GM21381 (cell line): ENCODE measurements around the gene AAGAB.
A peak's percentile ranks its signal among the peaks of the same experiment; 100 is the strongest.
"Not testable (repeated sequence)": the region's sequence is repeated elsewhere in the genome, so short reads cannot be mapped to it uniquely, and the experiment has no call there.

Experiments
- ATAC-seq: cut with Tn5 transposase; IDR thresholded peaks from one replicate; pipeline ENCODE4 v1.9.1; 2021; ENCODE audit warnings: mild to moderate bottlenecking, moderate library complexity; ENCODE audit not compliant: unreplicated experiment

Gene AAGAB

GRCh38 chr15:67254238-67255175 is at the start of gene AAGAB, which contains the start of gene IQCH:
AAGAB (minus strand) TSS chr15:67254661; CDS start chr15:67254631, 30 bp downstream.
IQCH (plus strand) TSS chr15:67254786; CDS start chr15:67254897, 111 bp downstream.
- peak; percentile 92 for ATAC-seq

- ATAC-seq, result no peak
Measured at GRCh38 chr15:67303490-67304363, 49.3 kb upstream of the AAGAB start.

- ATAC-seq, result no peak
Measured at GRCh38 chr15:67300266-67301025, 46.0 kb upstream of the AAGAB start.

GRCh38 chr15:67296684-67297083 is 42.2 kb upstream of the AAGAB start:
- no peak for ATAC-seq

- ATAC-seq, result no peak
Measured at GRCh38 chr15:67296188-67296587, 41.7 kb upstream of the AAGAB start.

- no peak for ATAC-seq
Measured at GRCh38 chr15:67290319-67290718, 35.9 kb upstream of the AAGAB start.

- ATAC-seq, result not testable (repeated sequence)
Measured at GRCh38 chr15:67286400-67286799, 31.9 kb upstream of the AAGAB start.

GRCh38 chr15:67285625-67286024 is 31.2 kb upstream of the AAGAB start:
- ATAC-seq, result not testable (repeated sequence)

- ATAC-seq, result no peak
Measured at GRCh38 chr15:67281714-67282113, 27.3 kb upstream of the AAGAB start.

- no peak for ATAC-seq
Measured at GRCh38 chr15:67280217-67280616, 25.8 kb upstream of the AAGAB start.

GRCh38 chr15:67276666-67277065 is 22.2 kb upstream of the AAGAB start:
- ATAC-seq, result no peak

GRCh38 chr15:67274236-67274635 is 19.8 kb upstream of the AAGAB start:
- ATAC-seq, result no peak

- ATAC-seq, result no peak
Measured at GRCh38 chr15:67267951-67268941, 13.8 kb upstream of the AAGAB start.

GRCh38 chr15:67267440-67267839 is 13.0 kb upstream of the AAGAB start:
- ATAC-seq, result no peak

- ATAC-seq, result no peak
Measured at GRCh38 chr15:67266870-67267269, 12.4 kb upstream of the AAGAB start.

- ATAC-seq, result no peak
Measured at GRCh38 chr15:67259806-67260205, 5.3 kb upstream of the AAGAB start.

GRCh38 chr15:67259379-67259778 is 4.9 kb upstream of the AAGAB start:
- ATAC-seq, result no peak

- ATAC-seq, result not testable (repeated sequence)
Measured at GRCh38 chr15:67258412-67258811, 4.0 kb upstream of the AAGAB start.

- ATAC-seq, result no peak
Measured at GRCh38 chr15:67256051-67256450, 1.6 kb upstream of the AAGAB start.
